HepG2 (cell line): ENCODE results near the gene ARFGEF3. TPM values are rescaled to one million over a fixed set of nuclear protein-coding genes. Genes with fewer than 3 reads are reported as not detected.

ENCODE experiments used
- ATAC-seq: fragments of 200-7000 bp; cut with Tn5 transposase; 3 replicates; pipeline ENCODE4 v1.9.1; 2020; ENCODE audit warnings: mild to moderate bottlenecking, moderate library complexity
- BruUV-seq: library from RNA; stranded (reverse); fragments of 400-500 nt; replicated peaks from 2 replicates; lab custom pipeline; 2021; lab: Mats Ljungman, UMichigan
- CTCF ChIA-PET: fragments of 300-600 bp; formaldehyde crosslinking; extraction: SDS; loops from one replicate; lab custom pipeline; 2021; ENCODE audit warnings: low total read pairs, inconsistent platforms, low intra/inter-chr PET ratio; lab: Yijun Ruan, JAX
- POLR2A ChIA-PET: fragments of 350-600 bp; sonication (Branson Sonifier 250); formaldehyde crosslinking; loops from one replicate; lab custom pipeline; 2020; ENCODE audit warnings: antibody characterized with exemption, inconsistent platforms; lab: Yijun Ruan, JAX
- DNase-seq: peaks from one replicate; pipeline ENCODE4 v3.0.0-alpha.2; 2015; ENCODE audit warnings: low spot score
- FAIRE-seq: peaks from 3 replicates; lab custom pipeline; 2011; peaks lifted over from hg19 to GRCh38; lab: Jason Lieb, UNC
- H2AFZ ChIP-seq: one replicate; pipeline ENCODE4 v1.6.1; 2011; ENCODE audit warnings: low read length, inconsistent platforms
- H3K27ac ChIP-seq: fragments of 300-600 bp; 3 replicates; pipeline ENCODE4 v1.8.0; 2011; ENCODE audit warnings: mixed run types, mild to moderate bottlenecking, mixed read lengths, low read length, inconsistent platforms; ENCODE audit not compliant: insufficient read depth; ENCODE audit errors: extremely low read length
- H3K27me3 ChIP-seq, 2 experiments: fragments of 200-600 bp in 1 of 2; 2 replicates in 1 of 2; 3 replicates in 1 of 2; pipeline versions ENCODE4 v1.6.0 to v1.8.0; 2011; ENCODE audit warnings: low read length in 2 of 2, mild to moderate bottlenecking in 2 of 2, moderate library complexity in 2 of 2, inconsistent platforms in 1 of 2; ENCODE audit not compliant: insufficient read depth in 2 of 2, control insufficient read depth in 1 of 2
- H3K36me3 ChIP-seq, 2 experiments: fragments of 200-600 bp in 1 of 2; replicated peaks in 1 of 2; 2 replicates in 1 of 2; 3 replicates in 1 of 2; pipeline versions ENCODE4 v1.5.1 to v1.8.0; 2011; ENCODE audit warnings: low read length in 2 of 2, inconsistent platforms in 1 of 2; ENCODE audit not compliant: insufficient read depth in 2 of 2, control insufficient read depth in 1 of 2
- H3K4me1 ChIP-seq: 2 replicates; pipeline ENCODE4 v1.5.1; 2012; ENCODE audit warnings: low read length, inconsistent platforms; ENCODE audit not compliant: insufficient read depth
- H3K4me2 ChIP-seq: 2 replicates; pipeline ENCODE4 v1.6.0; 2011; ENCODE audit warnings: low read depth, low read length, inconsistent platforms
- H3K4me3 ChIP-seq, 3 experiments: fragments of 200-600 bp in 1 of 3; sonication (generic), shearing (Covaris generic) in 1 of 3; replicated peaks in 1 of 3; 2 replicates each; pipeline ENCODE4 v1.5.1; 2011 to 2016; ENCODE audit warnings: low read length in 3 of 3, inconsistent platforms in 2 of 3, low read depth in 2 of 3, mild to moderate bottlenecking in 2 of 3, control low read depth in 1 of 3, mixed read lengths in 1 of 3; ENCODE audit not compliant: insufficient read depth in 1 of 3
- H3K79me2 ChIP-seq: one replicate; pipeline ENCODE4 v1.6.1; 2011; ENCODE audit warnings: low read length, inconsistent platforms; ENCODE audit not compliant: insufficient read depth
- H3K9ac ChIP-seq: 2 replicates; pipeline ENCODE4 v1.6.0; 2011; ENCODE audit warnings: mild to moderate bottlenecking, low read depth, low read length, inconsistent platforms; ENCODE audit not compliant: insufficient read depth
- H3K9me3 ChIP-seq: 2 replicates; pipeline ENCODE4 v1.5.1; 2012; ENCODE audit warnings: mild to moderate bottlenecking, low read length
- H4K20me1 ChIP-seq: 2 replicates; pipeline ENCODE4 v1.6.0; 2011; ENCODE audit warnings: inconsistent platforms, mild to moderate bottlenecking, low read length, moderate library complexity; ENCODE audit not compliant: insufficient read depth
- MAF1 ChIP-seq: sonication (generic); formaldehyde crosslinking; IDR thresholded peaks from 2 replicates; pipeline ENCODE4 v1.5.0; 2020; ENCODE audit warnings: missing genetic modification reagents, borderline replicate concordance
- NFKB2 ChIP-seq: sonication (generic); formaldehyde crosslinking; IDR thresholded peaks from 2 replicates; pipeline ENCODE4 v1.4.0; 2020; ENCODE audit warnings: missing genetic modification reagents, borderline replicate concordance
- TOPORS ChIP-seq: sonication (generic); formaldehyde crosslinking; IDR thresholded peaks from 2 replicates; pipeline ENCODE4 v1.8.0; 2023; ENCODE audit warnings: mild to moderate bottlenecking, missing genetic modification reagents
- ZNF296 ChIP-seq: sonication (generic); formaldehyde crosslinking; conservative IDR thresholded peaks from 2 replicates; pipeline ENCODE4 v1.5.0; 2020; ENCODE audit warnings: mild to moderate bottlenecking, missing genetic modification reagents
- ZNF343 ChIP-seq: sonication (generic); formaldehyde crosslinking; IDR thresholded peaks from 2 replicates; pipeline ENCODE4 v1.4.0; 2020; ENCODE audit warnings: mild to moderate bottlenecking, missing genetic modification reagents
- ZNF383 ChIP-seq: sonication (generic); formaldehyde crosslinking; IDR thresholded peaks from 2 replicates; pipeline ENCODE4 v1.4.0; 2020; ENCODE audit warnings: missing genetic modification reagents, mild to moderate bottlenecking, borderline replicate concordance
- WGBS: methylation state at CpG from one replicate; pipeline ENCODE4 v1.1.6; 2017; ENCODE audit warnings: low lambda C conversion rate; 5-methylcytosine and 5-hydroxymethylcytosine counted together
- in situ Hi-C: cut with HindIII; loops from 2 replicates; pipeline ENCODE4 v1.10.0; 2017; ENCODE audit warnings: low pct_unique_long_range_greater_than_20kb; ENCODE audit not compliant: extremely low pct_ligation_motif_present
- intact Hi-C: fragments of 100-400 bp; cut with micrococcal nuclease; formaldehyde crosslinking; loops from one replicate; pipeline ENCODE4 v1.10.0; 2022; ENCODE audit not compliant: unreplicated experiment
- polyA plus RNA-seq, 8 experiments: library from polyadenylated mRNA; depleted of rRNA in 3 of 8; stranded (reverse) in 7 of 8; unstranded in 1 of 8; fragments of >200 nt; fragmentation: Illumina TruSeq in 4 of 8; extraction: Trizol in 4 of 8; gene quantifications; 2 replicates each; pipeline versions ENCODE4 v1.2.1 to v1.2.3, GENCODE V29; 2011 to 2016; ENCODE audit warnings: low read depth in 4 of 8, missing spikeins in 1 of 8, mixed read lengths in 1 of 8; ENCODE audit not compliant: insufficient read depth in 1 of 8
- total RNA-seq, 5 experiments: library from RNA; depleted of rRNA; stranded (reverse); fragments of >200 nt; fragmentation: Illumina TruSeq; extraction: Trizol; gene quantifications; 2 replicates each; pipeline ENCODE4 v1.2.3, GENCODE V29; 2016; ENCODE audit warnings: low read depth in 1 of 5
- TF ChIP-seq, protein P1 (sequence below), 2 experiments: sonication (generic) in 1 of 2; formaldehyde crosslinking in 1 of 2; IDR thresholded peaks; 2 replicates each; pipeline versions ENCODE4 v1.6.1 to v1.9.0; 2014 to 2022; ENCODE audit warnings: antibody characterized with exemption in 1 of 2, borderline replicate concordance in 1 of 2, inconsistent platforms in 1 of 2, low read depth in 1 of 2, missing genetic modification reagents in 1 of 2
- TF ChIP-seq, protein P2 (sequence below): sonication (generic); formaldehyde crosslinking; IDR thresholded peaks from 2 replicates; pipeline ENCODE4 v1.5.0; 2020; ENCODE audit warnings: missing genetic modification reagents
- TF ChIP-seq, protein P3 (sequence below): sonication (generic); formaldehyde crosslinking; IDR thresholded peaks from 2 replicates; pipeline ENCODE4 v1.8.1; 2023; ENCODE audit warnings: mild to moderate bottlenecking, inconsistent platforms, moderate library complexity, missing genetic modification reagents, borderline replicate concordance

The ARFGEF3 gene
- total and polyA plus RNA-seq, 2 of the 13 experiments (the other 11 are each of a cell fraction or from before 2014, with no cell fraction given) = 0.60 to 2.6 TPM

DNA sequence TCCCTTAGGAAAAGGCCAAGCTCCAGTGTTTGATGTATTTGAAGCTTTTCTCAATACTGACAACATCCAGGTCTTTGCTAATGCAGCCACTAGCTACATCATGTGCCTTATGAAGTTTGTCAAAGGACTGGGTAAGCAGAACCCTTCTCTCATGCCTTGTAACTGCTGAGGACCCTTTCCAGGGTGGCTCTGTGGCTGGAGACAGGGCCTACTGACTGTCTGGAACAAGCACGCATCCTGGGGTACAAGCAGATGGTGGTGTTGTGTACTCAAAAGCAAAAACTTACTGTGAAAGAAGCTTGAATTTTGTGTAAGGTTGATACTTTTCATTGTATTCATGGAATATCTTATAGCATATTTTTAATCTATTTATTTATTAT is 147.0 kb downstream of the ARFGEF3 start (continued):
- TF ChIP-seq, protein P1, sequence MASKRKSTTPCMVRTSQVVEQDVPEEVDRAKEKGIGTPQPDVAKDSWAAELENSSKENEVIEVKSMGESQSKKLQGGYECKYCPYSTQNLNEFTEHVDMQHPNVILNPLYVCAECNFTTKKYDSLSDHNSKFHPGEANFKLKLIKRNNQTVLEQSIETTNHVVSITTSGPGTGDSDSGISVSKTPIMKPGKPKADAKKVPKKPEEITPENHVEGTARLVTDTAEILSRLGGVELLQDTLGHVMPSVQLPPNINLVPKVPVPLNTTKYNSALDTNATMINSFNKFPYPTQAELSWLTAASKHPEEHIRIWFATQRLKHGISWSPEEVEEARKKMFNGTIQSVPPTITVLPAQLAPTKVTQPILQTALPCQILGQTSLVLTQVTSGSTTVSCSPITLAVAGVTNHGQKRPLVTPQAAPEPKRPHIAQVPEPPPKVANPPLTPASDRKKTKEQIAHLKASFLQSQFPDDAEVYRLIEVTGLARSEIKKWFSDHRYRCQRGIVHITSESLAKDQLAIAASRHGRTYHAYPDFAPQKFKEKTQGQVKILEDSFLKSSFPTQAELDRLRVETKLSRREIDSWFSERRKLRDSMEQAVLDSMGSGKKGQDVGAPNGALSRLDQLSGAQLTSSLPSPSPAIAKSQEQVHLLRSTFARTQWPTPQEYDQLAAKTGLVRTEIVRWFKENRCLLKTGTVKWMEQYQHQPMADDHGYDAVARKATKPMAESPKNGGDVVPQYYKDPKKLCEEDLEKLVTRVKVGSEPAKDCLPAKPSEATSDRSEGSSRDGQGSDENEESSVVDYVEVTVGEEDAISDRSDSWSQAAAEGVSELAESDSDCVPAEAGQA (IDR thresholded peaks at IDR 0.05; ENCODE audit: low read depth) = no peak
- TF ChIP-seq, protein P1 (CRISPR knock-in tag; IDR thresholded peaks at IDR 0.05; ENCODE audit: borderline replicate concordance) = no peak
- no peak for TF ChIP-seq TOPORS (CRISPR knock-in tag)
- no peak for TF ChIP-seq ZNF343 (CRISPR knock-in tag)
- TF ChIP-seq MAF1 (CRISPR knock-in tag) = no peak
- TF ChIP-seq ZNF296 (CRISPR knock-in tag) = no peak
- TF ChIP-seq, all 625 proteins: peak for 0

DNA sequence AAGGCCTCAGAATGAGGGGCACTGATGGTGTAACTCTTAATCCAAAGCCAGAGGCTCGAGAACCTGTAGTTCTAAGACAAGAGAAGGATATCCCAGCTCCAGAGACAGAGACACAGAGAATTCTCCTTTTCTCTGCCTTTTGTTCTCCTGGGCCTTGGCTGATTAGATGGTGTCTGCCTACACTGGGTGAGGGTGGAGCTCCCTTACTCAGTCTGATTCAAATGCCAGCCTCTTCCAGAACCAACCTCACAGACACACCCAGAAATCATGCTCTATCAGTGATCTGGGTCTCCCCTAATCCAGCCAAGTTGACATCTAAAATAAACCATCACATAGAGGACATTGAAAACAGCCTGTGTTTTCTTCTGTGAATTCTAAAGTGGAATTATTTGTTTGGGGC is 148.0 kb downstream of the ARFGEF3 start:
- FAIRE-seq = no peak
- WGBS = 50% methylated on average over 1 of the region's 1 CpG
- TF ChIP-seq NFKB2 (CRISPR knock-in tag) (no peak), ZNF383 (CRISPR knock-in tag) (no peak)
- TF ChIP-seq, protein P2, sequence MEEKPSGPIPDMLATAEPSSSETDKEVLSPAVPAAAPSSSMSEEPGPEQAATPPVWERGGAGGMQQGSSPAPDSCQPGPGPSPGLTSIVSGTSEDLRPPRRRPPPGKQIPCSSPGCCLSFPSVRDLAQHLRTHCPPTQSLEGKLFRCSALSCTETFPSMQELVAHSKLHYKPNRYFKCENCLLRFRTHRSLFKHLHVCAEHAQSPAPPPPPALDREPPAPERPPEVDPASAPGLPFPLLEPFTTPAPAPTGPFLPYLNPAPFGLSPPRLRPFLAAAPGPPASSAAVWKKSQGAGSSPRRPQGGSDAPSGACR (CRISPR knock-in tag) = no peak
- TF ChIP-seq, protein P3, sequence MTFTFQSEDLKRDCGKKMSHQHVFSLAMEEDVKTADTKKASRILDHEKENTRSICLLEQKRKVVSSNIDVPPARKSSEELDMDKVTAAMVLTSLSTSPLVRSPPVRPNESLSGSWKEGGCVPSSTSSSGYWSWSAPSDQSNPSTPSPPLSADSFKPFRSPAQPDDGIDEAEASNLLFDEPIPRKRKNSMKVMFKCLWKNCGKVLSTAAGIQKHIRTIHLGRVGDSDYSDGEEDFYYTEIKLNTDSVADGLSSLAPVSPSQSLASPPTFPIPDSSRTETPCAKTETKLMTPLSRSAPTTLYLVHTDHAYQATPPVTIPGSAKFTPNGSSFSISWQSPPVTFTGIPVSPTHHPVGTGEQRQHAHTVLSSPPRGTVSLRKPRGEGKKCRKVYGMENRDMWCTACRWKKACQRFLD (CRISPR knock-in tag) = no peak
- H3K4me2 ChIP-seq = no peak overlapping the region
- H3K9ac ChIP-seq = no peak overlapping the region
- no peak overlapping the region for H3K4me3 ChIP-seq
- BruUV-seq = no TSS peak
- in situ Hi-C loops (no loop called here), intact Hi-C loops (no loop called here)
- CTCF ChIA-PET = no interaction called here
- no peaks in the 10 kb centered on the region for H3K36me3 ChIP-seq
- H3K4me1 ChIP-seq = no peaks in the 10 kb centered on the region
- no peaks in the 10 kb centered on the region; a peak in 1 of 5 replicates for H3K27me3 ChIP-seq
- POLR2A ChIA-PET = no interaction called here
- H3K79me2 ChIP-seq = no peaks in the 10 kb centered on the region
- DNase-seq = no peak
- no peaks in the 10 kb centered on the region for H3K9me3 ChIP-seq
- H3K27ac ChIP-seq = no peak overlapping the region
- ATAC-seq = no peak
- H4K20me1 ChIP-seq = no peaks in the 10 kb centered on the region
- no peak overlapping the region for H2AFZ ChIP-seq
